Heart left ventricle (tissue), 16 donors: ENCODE results near the gene LAMA2. TPM values are rescaled to one million over a fixed set of nuclear protein-coding genes. Genes with fewer than 3 reads are reported as not detected.

Source experiments
- ATAC-seq, 4 donors: fragments of 200-7000 bp; cut with Tn5 transposase; one replicate each; pipeline ENCODE4 v1.9.1; 2020 to 2022; ENCODE audit warnings: moderate library complexity in 4 of 4, mild to moderate bottlenecking in 3 of 4, moderate number of reproducible peaks in 1 of 4
- DNase-seq, 5 donors: peaks; one replicate each; pipeline ENCODE4 v3.0.0-alpha.2; 2020
- H3K27ac ChIP-seq, 12 donors: fragments of 200-600 bp; sonication (generic) in 4 of 12; one replicate each; pipeline versions ENCODE4 v1.5.0 to v1.8.0; 2016 to 2022; ENCODE audit warnings: mild to moderate bottlenecking in 2 of 12
- H3K27me3 ChIP-seq, 9 donors: fragments of 200-600 bp; sonication (generic) in 2 of 9; one replicate each; pipeline versions ENCODE4 v1.5.1 to v1.8.0; 2016 to 2022; ENCODE audit warnings: mild to moderate bottlenecking in 3 of 9
- H3K36me3 ChIP-seq, 9 donors: fragments of 200-600 bp; sonication (generic) in 2 of 9; one replicate each; pipeline versions ENCODE4 v1.5.0 to v1.8.0; 2018 to 2022; ENCODE audit warnings: mild to moderate bottlenecking in 2 of 9
- H3K4me1 ChIP-seq, 12 donors: fragments of 200-600 bp; sonication (generic) in 4 of 12; one replicate each; pipeline versions ENCODE4 v1.5.0 to v1.8.0; 2016 to 2022; ENCODE audit warnings: mild to moderate bottlenecking in 3 of 12
- H3K4me3 ChIP-seq, 12 donors: fragments of 200-600 bp; sonication (generic) in 4 of 12; one replicate each; pipeline versions ENCODE4 v1.5.0 to v1.8.0; 2017 to 2022; ENCODE audit warnings: mild to moderate bottlenecking in 9 of 12, moderate library complexity in 4 of 12
- H3K9me3 ChIP-seq, 12 donors: fragments of 200-600 bp; sonication (generic) in 4 of 12; one replicate each; pipeline versions ENCODE4 v1.5.0 to v1.8.0; 2016 to 2022; ENCODE audit warnings: mild to moderate bottlenecking in 1 of 12
- CTCF ChIP-seq, 12 donors: fragments of 200-600 bp; sonication (generic) in 4 of 12; IDR thresholded peaks; one replicate each; pipeline versions ENCODE4 v1.5.0 to v1.8.0; 2018 to 2022; ENCODE audit warnings: antibody characterized with exemption in 12 of 12, mild to moderate bottlenecking in 5 of 12
- POLR2A ChIP-seq, 2 donors: fragments of 450-650 bp; IDR thresholded peaks; one replicate each; pipeline ENCODE4 v1.6.1; 2017; ENCODE audit warnings: antibody characterized with exemption in 2 of 2, mild to moderate bottlenecking in 2 of 2, moderate library complexity in 2 of 2
- WGBS, 4 donors: extraction: QIAGEN DNeasy Blood & Tissue Kit in 2 of 4; methylation state at CpG; one replicate each; pipeline versions ENCODE4 v1.1.5 to v1.1.7; 2013 to 2018; 5-methylcytosine and 5-hydroxymethylcytosine counted together
- intact Hi-C, 10 donors: fragments of 100-400 bp; cut with DNase I; formaldehyde crosslinking; loops; one replicate each; pipeline versions ENCODE4 v1.11.1 to v1.14.2; 2022
- polyA plus RNA-seq, 2 donors: library from polyadenylated mRNA; stranded (reverse); fragments of 200-250 nt; gene quantifications; one replicate each; pipeline ENCODE4 v1.2.3, GENCODE V29; 2013
- total RNA-seq, 9 donors: library from RNA; depleted of rRNA in 2 of 9; stranded (reverse); fragments of >200 nt in 2 of 9; fragmentation: NEBNext Ultra II Directional in 3 of 9; extraction: Animal tissue kit (Norgen Biotek cat#: 25700) in 3 of 9; gene quantifications; one replicate each; pipeline versions ENCODE4 v1.1.0 to v1.2.4, GENCODE V29; 2016 to 2023
- donor health status: ischemic (EF 13 %, LVEDD 7.1; RV severe dilation, severe dysfunction).
- donor health status: healthy with polysubstance abuse.
- donor health status: DM: no; HTN: yes; CAD: no.
- donor health status: DM: no; HTN: no; CAD: no.
- donor health status: ischemic (EF 25% LVEDD 6.9; RV normal size, moderate dysfunction).
- donor health status: ischemic (EF 25% LVEDD 5.7; RV mildly dilated, moderate dysfunction).
- donor health status: healthy.
- donor health status: DM: yes; HTN: yes; CAD: no.
- donor health status: ischemic (EF 35%, LVEDD 5.7; RV mildly dilated, moderate dysfunction).
- donor health status: nonischemic (EF 11% LVEDD 7.7; RV severe dilation, severe dysfunction).
- donor health status: DM: yes; HTN: yes; CAD: no.
- donor health status: PGD.
- donor health status: ischemic (EF 29% LVEDD 5.4; RV normal size, mild dysfunction).
- donor health status: nonischemic (EF 23%, LVEDD 6.1; RV moderate dilation, normal function).

The LAMA2 gene
- total and polyA plus RNA-seq, 11 donors, result 34.8 to 299 (median 206) TPM

- Histone ChIP-seq H3K4me3 (no peak overlapping the region), H3K27ac (no peak overlapping the region), H3K27me3 (no peaks in the 10 kb centered on the region), H3K4me1 (peaks cover 0 to 12% (median 0%) of the 10 kb centered on the region in 12 donors), H3K36me3 (peaks cover 0 to 82% (median 19%) of the 10 kb centered on the region in 9 donors), H3K9me3 (no peaks in the 10 kb centered on the region)
- DNase-seq, result no peak
- intact Hi-C loops, result no loop called here
- TF ChIP-seq CTCF (IDR thresholded peaks at IDR 0.05) (no peak), POLR2A (IDR thresholded peaks at IDR 0.05) (no peak)
- ATAC-seq, result peak in 1 of 4 donors; percentile 18
- WGBS, 4 donors, result 73 to 87% (median 84%) methylated on average over 3 of the region's 3 CpGs
Observed at GRCh38 chr6:129447198-129447565, 564.2 kb downstream of the LAMA2 start.

- peaks cover 0 to 86% (median 19%) of the 10 kb centered on the region in 9 donors for H3K36me3 ChIP-seq
- peaks cover 0 to 9% (median 0%) of the 10 kb centered on the region in 12 donors for H3K4me1 ChIP-seq
- H3K9me3 ChIP-seq, result no peaks in the 10 kb centered on the region
- no peak for ATAC-seq
- no peak for TF ChIP-seq POLR2A (IDR thresholded peaks at IDR 0.05)
- TF ChIP-seq CTCF (IDR thresholded peaks at IDR 0.05), result no peak
- no peak overlapping the region for H3K4me3 ChIP-seq
- no peaks in the 10 kb centered on the region for H3K27me3 ChIP-seq
- H3K27ac ChIP-seq, result no peak overlapping the region
- intact Hi-C loops, result no loop called here
- no peak for DNase-seq
Observed at GRCh38 chr6:129448965-129449364, 566.0 kb downstream of the LAMA2 start.

- intact Hi-C loops, result no loop called here
- H3K36me3 ChIP-seq, result peaks cover 0 to 97% (median 36%) of the 10 kb centered on the region in 9 donors
- H3K4me1 ChIP-seq, result no peaks in the 10 kb centered on the region
- ATAC-seq (peak in 2 of 4 donors; percentile 16 to 24), DNase-seq (no peak)
- H3K27me3 ChIP-seq, result no peaks in the 10 kb centered on the region
- no peak overlapping the region for H3K4me3 ChIP-seq
- no peaks in the 10 kb centered on the region for H3K9me3 ChIP-seq
- TF ChIP-seq POLR2A (IDR thresholded peaks at IDR 0.05), result no peak
- TF ChIP-seq CTCF (IDR thresholded peaks at IDR 0.05), result no peak
- H3K27ac ChIP-seq, result no peak overlapping the region
Observed at GRCh38 chr6:129451187-129451586, 568.2 kb downstream of the LAMA2 start.

GRCh38 chr6:129453073-129453472 is 570.1 kb downstream of the LAMA2 start:
- intact Hi-C loops, result no loop called here
- no peak for DNase-seq
- Histone ChIP-seq H3K4me1 (no peaks in the 10 kb centered on the region), H3K27ac (no peak overlapping the region), H3K36me3 (peaks cover 0 to 100% (median 41%) of the 10 kb centered on the region in 9 donors), H3K9me3 (no peaks in the 10 kb centered on the region), H3K4me3 (no peak overlapping the region), H3K27me3 (no peaks in the 10 kb centered on the region)
- 81 to 88% (median 83%) methylated on average over 3 of the region's 3 CpGs for WGBS, 4 donors
- ATAC-seq, result no peak
- TF ChIP-seq CTCF (IDR thresholded peaks at IDR 0.05), result no peak
- TF ChIP-seq POLR2A (IDR thresholded peaks at IDR 0.05), result no peak
